ENCODE measurements around the gene MGAM2.

MGAM2 gene

DNA sequence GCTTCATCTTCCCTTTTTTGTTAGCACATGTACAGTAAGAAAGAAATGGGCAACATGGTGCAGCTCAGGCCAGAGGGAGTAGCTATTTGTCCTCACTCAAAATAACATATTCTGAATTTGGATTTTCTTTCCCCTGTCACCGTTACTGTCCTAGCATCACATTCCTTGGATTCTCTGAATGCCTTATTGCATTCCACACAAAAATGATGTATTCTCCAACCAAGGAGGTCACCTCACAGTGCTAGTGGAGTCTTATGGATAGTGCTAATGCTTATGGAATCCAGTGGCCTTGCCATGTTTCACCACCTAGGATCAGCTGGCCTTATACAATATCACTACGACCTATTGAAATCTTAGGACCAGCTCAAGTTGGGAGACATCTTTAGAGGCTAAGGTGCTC, 139.2 kb downstream of the MGAM2 start:
- Histone ChIP-seq H3K27ac (no peak overlapping the region), H3K4me3 (no peak overlapping the region)
- TF ChIP-seq, protein P1, sequence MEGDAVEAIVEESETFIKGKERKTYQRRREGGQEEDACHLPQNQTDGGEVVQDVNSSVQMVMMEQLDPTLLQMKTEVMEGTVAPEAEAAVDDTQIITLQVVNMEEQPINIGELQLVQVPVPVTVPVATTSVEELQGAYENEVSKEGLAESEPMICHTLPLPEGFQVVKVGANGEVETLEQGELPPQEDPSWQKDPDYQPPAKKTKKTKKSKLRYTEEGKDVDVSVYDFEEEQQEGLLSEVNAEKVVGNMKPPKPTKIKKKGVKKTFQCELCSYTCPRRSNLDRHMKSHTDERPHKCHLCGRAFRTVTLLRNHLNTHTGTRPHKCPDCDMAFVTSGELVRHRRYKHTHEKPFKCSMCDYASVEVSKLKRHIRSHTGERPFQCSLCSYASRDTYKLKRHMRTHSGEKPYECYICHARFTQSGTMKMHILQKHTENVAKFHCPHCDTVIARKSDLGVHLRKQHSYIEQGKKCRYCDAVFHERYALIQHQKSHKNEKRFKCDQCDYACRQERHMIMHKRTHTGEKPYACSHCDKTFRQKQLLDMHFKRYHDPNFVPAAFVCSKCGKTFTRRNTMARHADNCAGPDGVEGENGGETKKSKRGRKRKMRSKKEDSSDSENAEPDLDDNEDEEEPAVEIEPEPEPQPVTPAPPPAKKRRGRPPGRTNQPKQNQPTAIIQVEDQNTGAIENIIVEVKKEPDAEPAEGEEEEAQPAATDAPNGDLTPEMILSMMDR (IDR thresholded peaks at IDR 0.05), result no peak
- no peak for DNase-seq (ENCODE audit: low spot score)

DNA sequence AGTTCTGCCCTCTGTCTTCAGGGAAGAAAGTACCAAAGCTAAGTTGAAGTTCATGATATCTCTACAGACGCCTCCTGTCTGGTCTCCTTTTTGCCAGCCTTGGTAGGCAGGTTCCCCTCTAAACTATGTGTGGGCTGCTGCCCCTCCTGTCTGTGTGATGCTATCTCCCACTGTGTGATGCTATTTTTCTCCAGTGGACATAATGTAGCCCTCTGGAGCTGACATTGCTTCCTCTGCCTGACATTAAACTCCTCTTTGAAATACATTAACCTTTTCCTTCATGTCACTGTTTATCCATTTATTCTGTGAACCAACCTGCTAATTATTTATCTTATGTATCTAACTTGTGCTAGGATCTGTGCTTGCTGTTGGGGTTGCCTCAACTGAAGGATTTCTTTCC, 146.4 kb downstream of the MGAM2 start, which contains the start of gene PRSS58:
Gene PRSS58, minus strand, starts transcription at position 101 of the 400 bp plus-strand sequence. CDS start 351 bp downstream, outside the sequence.
- no peak for DNase-seq (ENCODE audit: low spot score)
- no peak within 1 kb of the TSS for H3K27ac ChIP-seq
- no peak within 1 kb of the TSS for H3K4me3 ChIP-seq
- TF ChIP-seq, protein P1 (IDR thresholded peaks at IDR 0.05), result no peak

DNA sequence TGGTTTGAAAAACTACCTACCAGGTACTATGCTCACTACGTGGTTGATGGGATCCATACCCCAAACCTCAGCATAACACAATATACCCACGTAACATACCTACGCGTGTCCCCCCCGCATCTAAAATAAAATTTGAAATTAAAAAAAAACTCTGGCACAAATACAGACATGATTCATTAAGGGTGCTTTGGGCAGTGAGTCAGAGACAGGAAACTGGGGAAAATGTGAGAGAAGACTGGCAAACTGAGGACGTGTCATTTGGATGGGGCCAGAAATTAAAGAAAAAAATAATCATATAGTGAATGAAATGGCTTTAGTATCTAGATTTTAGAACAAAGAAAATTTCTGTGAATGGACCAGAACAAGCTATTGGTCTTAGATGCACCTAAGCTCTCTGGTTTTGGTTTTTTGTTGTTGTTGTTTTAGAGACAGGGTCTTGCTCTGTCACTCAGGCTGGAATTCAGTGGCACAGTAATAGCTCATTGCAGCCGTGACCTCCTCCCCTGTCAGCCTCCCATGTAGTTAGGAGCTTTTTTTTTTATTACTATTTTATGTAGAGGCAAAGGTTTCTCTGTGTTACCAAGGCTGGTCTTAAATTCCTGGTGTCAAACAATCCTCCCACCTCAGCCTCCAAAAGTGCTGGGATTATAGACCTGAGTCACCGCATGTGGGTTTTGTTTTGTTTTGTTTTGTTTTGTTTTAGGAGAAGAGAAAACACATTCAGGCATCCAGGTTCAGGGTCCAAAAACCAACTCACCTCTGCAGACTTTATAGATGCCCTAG, 152.3 kb downstream of the MGAM2 start:
- DNase-seq (ENCODE audit: low spot score), result no peak
- TF ChIP-seq, protein P1 (IDR thresholded peaks at IDR 0.05), result no peak
- H3K4me3 ChIP-seq, result no peak overlapping the region
- no peak overlapping the region for H3K27ac ChIP-seq

Data from coronary artery (tissue), 2 donors.